ENCODE measurements around the gene MYEOV. TPM values are rescaled to one million over a fixed set of nuclear protein-coding genes. Genes with fewer than 3 reads are reported as not detected.
A peak's percentile ranks its signal among the peaks of the same experiment; 100 is the strongest.

MYEOV gene
- total RNA-seq, 1 donor from 2014 or later = not detected

- peaks cover 12% of the 10 kb centered on the region for H3K27me3 Mint-ChIP-seq (ENCODE audit: unreplicated experiment)
Measured at GRCh38 chr11:69290806-69291205, 3.1 kb upstream of the MYEOV start.

GRCh38 chr11:69291459-69292110, 2.4 kb upstream of the MYEOV start:
- DNase-seq = no peak
- peaks cover 2% of the 10 kb centered on the region for H3K9me3 Mint-ChIP-seq (ENCODE audit: unreplicated experiment)
- peaks cover 12% of the 10 kb centered on the region for H3K27me3 Mint-ChIP-seq (ENCODE audit: unreplicated experiment)
- H3K27ac Mint-ChIP-seq (ENCODE audit: unreplicated experiment) = no peak overlapping the region
- no peak for TF ChIP-seq CTCF (IDR thresholded peaks at IDR 0.05; ENCODE audit: partially characterized antibody, unreplicated experiment)
- no peaks in the 10 kb centered on the region for H3K36me3 Mint-ChIP-seq (ENCODE audit: unreplicated experiment)
- H3K4me3 Mint-ChIP-seq (ENCODE audit: unreplicated experiment) = no peak overlapping the region
- no peaks in the 10 kb centered on the region for H3K4me1 Mint-ChIP-seq (ENCODE audit: low read depth, unreplicated experiment)

More at GRCh38 chr11:69290806-69291205, 3.1 kb upstream of the MYEOV start:
- Mint-ChIP-seq H3K27ac (ENCODE audit: unreplicated experiment) (no peak overlapping the region), H3K4me3 (ENCODE audit: unreplicated experiment) (no peak overlapping the region), H3K9me3 (ENCODE audit: unreplicated experiment) (peaks cover 2% of the 10 kb centered on the region), H3K36me3 (ENCODE audit: unreplicated experiment) (no peaks in the 10 kb centered on the region), H3K4me1 (ENCODE audit: low read depth, unreplicated experiment) (no peaks in the 10 kb centered on the region)
- DNase-seq = no peak
- no peak for TF ChIP-seq CTCF (IDR thresholded peaks at IDR 0.05; ENCODE audit: partially characterized antibody, unreplicated experiment)

- H3K27ac Mint-ChIP-seq (ENCODE audit: unreplicated experiment) = no peak overlapping the region
- peaks cover 4% of the 10 kb centered on the region for H3K9me3 Mint-ChIP-seq (ENCODE audit: unreplicated experiment)
- peaks cover 13% of the 10 kb centered on the region for H3K27me3 Mint-ChIP-seq (ENCODE audit: unreplicated experiment)
- DNase-seq = no peak
- H3K36me3 Mint-ChIP-seq (ENCODE audit: unreplicated experiment) = no peaks in the 10 kb centered on the region
- no peak overlapping the region for H3K4me3 Mint-ChIP-seq (ENCODE audit: unreplicated experiment)
- H3K4me1 Mint-ChIP-seq (ENCODE audit: low read depth, unreplicated experiment) = no peaks in the 10 kb centered on the region
- TF ChIP-seq CTCF (IDR thresholded peaks at IDR 0.05; ENCODE audit: partially characterized antibody, unreplicated experiment) = peak; percentile 65
Measured at GRCh38 chr11:69292221-69292648, 1.7 kb upstream of the MYEOV start.

GRCh38 chr11:69293087-69293486, 868 bp upstream of the MYEOV start:
- no peak for TF ChIP-seq CTCF (IDR thresholded peaks at IDR 0.05; ENCODE audit: partially characterized antibody, unreplicated experiment)
- Mint-ChIP-seq H3K4me3 (ENCODE audit: unreplicated experiment) (no peak overlapping the region), H3K36me3 (ENCODE audit: unreplicated experiment) (no peaks in the 10 kb centered on the region), H3K4me1 (ENCODE audit: low read depth, unreplicated experiment) (no peaks in the 10 kb centered on the region), H3K27me3 (ENCODE audit: unreplicated experiment) (peaks cover 16% of the 10 kb centered on the region), H3K9me3 (ENCODE audit: unreplicated experiment) (peaks cover 6% of the 10 kb centered on the region), H3K27ac (ENCODE audit: unreplicated experiment) (no peak overlapping the region)
- DNase-seq = no peak

GRCh38 chr11:69294571-69295078, 670 bp downstream of the MYEOV start:
- Mint-ChIP-seq H3K36me3 (ENCODE audit: unreplicated experiment) (no peaks in the 10 kb centered on the region), H3K27me3 (ENCODE audit: unreplicated experiment) (peaks cover 12% of the 10 kb centered on the region), H3K9me3 (ENCODE audit: unreplicated experiment) (peaks cover 6% of the 10 kb centered on the region), H3K27ac (ENCODE audit: unreplicated experiment) (no peak overlapping the region), H3K4me1 (ENCODE audit: low read depth, unreplicated experiment) (no peaks in the 10 kb centered on the region), H3K4me3 (ENCODE audit: unreplicated experiment) (no peak overlapping the region)
- TF ChIP-seq CTCF (IDR thresholded peaks at IDR 0.05; ENCODE audit: partially characterized antibody, unreplicated experiment) = no peak
- DNase-seq = no peak

All from glutamatergic neuron (in vitro differentiated cells).